ENCODE data around the gene ZNRD2. TPM values are rescaled to one million over a fixed set of nuclear protein-coding genes. Genes with fewer than 3 reads are reported as not detected.

ZNRD2 gene, protein sequence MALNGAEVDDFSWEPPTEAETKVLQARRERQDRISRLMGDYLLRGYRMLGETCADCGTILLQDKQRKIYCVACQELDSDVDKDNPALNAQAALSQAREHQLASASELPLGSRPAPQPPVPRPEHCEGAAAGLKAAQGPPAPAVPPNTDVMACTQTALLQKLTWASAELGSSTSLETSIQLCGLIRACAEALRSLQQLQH
- total RNA-seq (ENCODE audit: low replicate concordance), result 34.3 and 43.3 TPM in 2 replicates

DNA sequence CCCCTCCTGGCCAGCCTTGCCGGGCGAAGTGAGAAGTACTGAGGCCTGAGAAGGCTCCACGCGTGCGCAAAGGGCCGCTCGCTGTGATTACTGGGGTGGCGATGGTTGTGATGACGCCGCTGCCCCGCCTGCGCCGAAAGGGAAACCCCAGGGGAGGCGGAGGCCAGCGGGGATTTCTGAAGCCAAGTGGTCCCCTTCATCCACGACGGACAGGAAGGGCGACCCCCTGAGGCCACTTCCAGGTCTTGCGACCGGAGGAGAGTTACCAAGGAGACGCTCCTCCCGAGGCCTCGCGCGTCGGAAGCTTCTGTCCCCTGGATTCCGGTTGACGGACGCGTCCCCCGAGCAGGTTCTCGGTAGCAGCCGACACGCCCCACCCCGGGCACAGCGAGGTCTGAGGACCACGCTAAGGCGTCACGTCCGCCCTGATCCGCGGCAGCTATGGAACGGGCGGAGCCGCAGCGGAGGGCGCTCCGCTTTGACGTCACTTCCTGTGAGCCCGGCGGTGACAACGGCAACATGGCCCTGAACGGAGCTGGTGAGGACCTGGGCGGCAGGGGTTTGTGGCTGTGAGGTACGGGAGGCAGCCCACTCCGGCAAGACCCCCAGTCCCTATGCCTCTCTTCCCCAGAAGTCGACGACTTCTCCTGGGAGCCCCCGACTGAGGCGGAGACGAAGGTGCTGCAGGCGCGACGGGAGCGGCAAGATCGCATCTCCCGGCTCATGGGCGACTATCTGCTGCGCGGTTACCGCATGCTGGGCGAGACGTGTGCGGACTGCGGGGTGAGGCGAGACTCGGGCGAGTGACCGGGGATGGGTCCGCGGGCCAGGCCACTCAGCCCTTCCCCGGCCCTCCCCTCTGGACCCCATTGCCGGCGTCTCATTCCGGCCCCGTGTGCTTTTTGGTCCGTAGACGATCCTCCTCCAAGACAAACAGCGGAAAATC, at the start of gene ZNRD2:
TSS of gene ZNRD2 (plus strand) at position 505 of the 946 bp plus-strand sequence. CDS start at position 520, 15 bp downstream.

DNA sequence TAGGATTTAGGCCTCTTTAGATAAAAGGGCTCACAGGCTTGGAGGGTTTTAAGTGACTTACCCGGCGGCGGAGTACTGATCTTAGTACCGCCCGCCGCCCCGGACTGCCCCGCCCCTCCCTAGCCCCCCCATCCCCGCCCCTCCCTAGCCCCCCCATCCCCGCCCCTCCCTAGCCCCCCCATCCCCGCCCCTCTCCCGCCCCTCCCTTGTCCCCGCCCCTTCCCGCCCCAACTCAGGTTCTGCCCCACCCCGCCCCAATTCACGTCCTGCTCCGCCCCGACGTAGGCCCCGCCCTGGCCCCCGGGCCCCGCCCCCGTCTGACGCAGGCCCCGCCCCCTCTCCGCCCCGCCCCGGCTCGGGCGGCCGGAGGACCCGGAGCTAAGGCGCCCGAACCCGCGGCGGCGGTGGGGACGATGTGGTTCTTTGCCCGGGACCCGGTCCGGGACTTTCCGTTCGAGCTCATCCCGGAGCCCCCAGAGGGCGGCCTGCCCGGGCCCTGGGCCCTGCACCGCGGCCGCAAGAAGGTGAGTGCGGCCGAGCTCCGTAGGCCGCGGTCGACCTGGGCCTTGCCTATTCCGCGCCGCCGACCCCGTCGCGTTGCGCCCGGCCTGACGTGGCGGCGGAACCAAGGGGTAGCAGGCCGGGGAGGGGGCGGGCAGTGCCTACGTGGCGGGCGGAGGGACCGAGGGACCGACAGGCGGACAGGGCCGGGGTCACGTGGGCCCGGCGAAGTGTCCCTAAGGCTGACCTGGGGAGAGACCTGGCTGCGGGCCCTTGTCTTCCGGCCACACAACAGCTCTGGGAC, 45.3 kb upstream of the ZNRD2 start, which contains the start of gene SCYL1:
TSS of gene SCYL1 (plus strand) at position 343 of the 805 bp plus-strand sequence. CDS start at position 414, 71 bp downstream.

DNA sequence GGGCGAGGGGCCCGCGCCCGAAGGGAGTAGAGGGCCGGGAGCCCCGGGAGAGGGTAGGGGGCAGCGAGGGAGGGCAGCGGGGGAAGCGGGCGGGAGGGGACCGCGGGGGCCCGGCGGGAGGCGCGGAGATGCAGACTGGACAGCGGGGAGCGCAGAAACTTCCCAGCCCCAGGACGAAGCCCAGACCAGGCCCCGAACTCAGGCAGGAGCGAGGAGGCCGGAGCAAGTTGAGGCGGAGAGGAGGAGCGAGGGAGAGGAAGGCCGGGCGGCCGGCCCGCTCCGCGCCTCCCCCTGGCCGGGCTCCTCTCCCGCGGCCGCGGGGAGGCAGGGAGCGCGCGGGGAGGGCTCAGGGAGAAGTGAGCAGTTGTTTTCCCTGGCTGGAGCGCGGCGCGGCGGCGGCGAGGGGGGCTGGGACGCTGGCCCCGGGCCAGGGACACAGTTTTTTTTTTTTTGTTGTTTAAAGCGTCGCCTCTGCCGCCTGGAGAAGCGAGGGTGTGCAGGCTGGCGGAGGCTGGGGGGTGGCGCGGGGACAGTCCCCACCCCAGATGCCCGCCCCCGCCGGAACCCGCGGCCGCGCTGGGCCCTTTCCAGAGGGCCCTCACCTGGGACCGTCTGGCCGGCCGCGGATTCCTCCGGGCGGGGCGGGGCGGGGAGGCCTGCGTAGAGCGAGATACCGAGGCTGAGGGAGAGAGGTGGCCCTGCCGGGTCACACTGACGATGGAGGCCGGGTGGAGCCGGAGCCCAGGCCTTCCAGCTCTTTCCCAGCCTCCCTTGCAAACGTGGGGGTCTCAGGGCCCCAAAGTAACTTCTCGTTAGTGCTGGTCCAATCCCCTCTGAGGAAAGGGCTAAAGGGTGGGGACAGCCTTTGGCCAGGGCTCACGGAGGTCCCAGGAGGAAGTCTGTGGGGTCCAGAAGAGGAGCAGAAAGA, 12.0 kb upstream of the ZNRD2 start, which contains the start of gene LTBP3:
TSS of gene LTBP3 (minus strand) at position 358 of the 928 bp plus-strand sequence. CDS start 400 bp downstream, outside the sequence.

DNA sequence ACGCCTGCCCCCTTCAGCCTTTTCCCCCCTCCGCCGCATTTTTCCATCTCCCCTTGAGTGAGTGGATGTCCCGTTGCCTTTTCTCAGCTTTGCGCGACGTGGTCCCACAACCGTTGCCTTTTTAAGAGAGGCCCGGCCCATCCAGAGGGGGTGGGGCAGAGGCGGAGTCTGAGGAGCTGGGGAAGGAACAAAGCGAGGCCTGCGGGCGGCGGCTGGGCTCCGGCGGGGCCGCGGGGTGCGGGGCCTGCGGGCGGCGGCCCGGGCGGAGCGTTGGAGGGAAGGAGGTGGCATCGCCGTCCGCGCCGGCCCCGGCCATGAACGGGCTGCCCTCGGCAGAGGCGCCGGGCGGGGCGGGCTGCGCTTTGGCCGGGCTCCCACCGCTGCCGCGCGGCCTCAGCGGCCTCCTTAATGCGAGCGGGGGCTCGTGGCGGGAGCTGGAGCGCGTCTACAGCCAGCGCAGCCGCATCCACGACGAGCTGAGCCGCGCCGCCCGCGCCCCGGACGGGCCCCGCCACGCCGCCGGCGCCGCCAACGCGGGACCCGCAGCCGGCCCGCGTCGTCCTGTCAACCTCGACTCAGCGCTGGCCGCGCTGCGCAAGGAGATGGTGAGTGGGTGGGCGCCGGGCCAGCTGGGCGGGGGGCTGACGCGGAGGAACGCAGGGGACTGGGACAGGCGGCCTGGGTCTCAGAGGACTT, 2.2 kb downstream of the ZNRD2 start, which contains the start of gene FAM89B:
TSS of gene FAM89B (plus strand) at position 183 of the 696 bp plus-strand sequence. CDS start at position 315, 132 bp downstream.

DNA sequence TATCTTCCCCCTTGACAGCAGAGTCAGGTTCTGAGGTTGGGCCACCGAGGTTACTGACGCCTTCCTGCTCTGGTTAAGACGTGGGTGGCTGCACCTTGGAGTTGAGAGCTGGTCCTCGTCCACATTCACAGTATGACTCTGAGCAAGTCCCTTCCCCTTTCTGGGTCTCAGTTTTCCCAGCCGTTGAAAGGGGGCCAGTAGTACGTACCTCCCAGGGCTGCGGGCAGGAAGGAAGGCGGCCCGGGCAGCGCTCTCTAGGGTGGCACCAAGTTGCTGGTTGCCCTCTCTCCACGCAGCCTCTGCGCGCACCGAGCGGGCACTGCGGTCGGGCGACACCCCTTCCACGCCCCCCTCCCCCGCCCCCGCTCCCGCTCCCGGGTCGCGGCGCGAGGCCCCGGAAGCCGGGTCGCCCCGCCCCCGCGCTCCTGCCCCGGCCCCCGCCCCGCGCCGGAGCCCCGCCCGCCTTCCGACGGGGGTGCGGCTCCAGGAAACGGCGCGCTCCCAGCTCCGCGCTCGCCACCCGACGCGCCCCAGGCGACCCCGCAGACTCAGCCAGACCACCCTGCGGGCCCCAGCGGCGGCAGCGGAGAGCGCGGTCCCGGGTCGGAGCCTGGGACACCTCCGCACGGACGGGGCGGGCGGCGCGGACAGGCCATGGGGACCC, 5.4 kb downstream of the ZNRD2 start, which contains the start of gene EHBP1L1:
TSS of gene EHBP1L1 (plus strand) at position 486 of the 664 bp plus-strand sequence. CDS start 250 bp downstream, outside the sequence.

DNA sequence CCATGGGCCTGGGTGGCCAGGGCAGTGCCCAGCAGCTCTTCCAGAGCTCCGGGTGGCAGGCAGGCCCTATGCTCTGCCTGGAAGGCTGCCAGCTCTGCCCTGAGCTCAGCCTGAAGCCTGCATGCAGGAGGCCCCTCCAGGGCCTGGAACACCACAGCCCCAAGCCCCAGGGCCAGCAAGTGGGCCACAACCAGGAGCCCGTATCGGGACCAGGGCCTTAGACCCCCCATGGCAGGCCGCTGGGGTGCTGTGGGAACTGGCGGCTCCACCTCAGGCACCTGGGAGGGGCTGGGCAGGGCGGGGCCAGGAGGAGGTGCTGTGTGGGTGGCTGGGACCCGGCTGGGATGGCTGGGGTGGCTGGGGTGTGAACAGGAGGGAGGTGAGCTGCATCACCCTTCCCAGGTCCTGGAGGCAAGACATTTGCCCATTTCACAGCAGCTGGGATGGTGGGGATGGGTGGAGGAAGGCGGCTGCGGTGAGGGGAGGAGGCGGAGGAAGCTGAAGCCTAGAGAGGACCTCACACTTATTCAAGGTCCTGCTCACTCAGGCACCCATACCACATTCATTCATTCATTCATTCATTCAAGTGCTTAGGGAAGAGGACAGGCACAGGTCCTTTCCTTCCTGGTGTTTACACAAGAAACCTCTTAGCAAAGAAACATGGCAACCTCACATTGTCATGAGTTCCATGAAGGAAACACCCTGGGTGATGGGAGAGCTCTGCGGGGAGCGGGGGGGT, 25.4 kb downstream of the ZNRD2 start, which contains the start of gene KCNK7:
TSS of gene KCNK7 (minus strand) at position 258 of the 739 bp plus-strand sequence. CDS start at position 230, 28 bp downstream.

DNA sequence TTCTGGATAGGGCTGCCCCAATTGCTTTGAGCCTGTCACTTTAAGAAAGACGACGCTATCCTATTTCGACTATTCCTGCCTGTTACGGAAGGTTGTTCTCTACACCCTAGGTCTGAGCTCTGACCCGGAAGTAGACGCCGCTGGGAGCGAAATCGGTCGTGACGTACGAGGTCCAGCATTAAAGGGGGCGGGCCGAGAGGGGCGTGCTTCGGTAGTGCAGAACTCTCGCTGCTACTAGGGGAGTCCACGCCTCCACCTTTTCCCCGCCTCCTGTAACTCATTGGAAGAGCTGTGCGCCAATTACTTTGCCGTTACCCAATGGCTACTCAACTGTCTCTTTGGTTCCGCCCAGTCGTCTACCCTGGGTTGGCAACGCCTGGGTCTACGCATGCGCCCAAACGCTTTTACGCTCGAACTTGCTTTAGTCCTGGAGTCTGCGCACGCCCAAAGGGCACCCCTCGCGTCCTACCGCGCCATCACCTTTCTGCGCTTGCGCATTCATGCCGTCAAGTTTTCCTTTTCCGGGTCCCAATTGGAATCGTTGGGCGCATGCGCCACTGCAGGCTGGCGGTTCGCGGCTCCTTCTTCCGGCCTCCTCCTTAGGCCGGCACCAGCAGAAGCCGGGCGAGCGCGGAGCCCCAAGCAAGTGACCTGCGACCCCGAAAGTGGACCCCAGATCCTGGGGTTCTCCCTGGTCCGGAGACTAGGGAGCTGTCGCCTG, 45.1 kb downstream of the ZNRD2 start, which contains the start of gene PCNX3:
TSS of gene PCNX3 (plus strand) at position 548 of the 721 bp plus-strand sequence. CDS start 536 bp downstream, outside the sequence.

Other genes with a start within 250 kb of the ZNRD2 start
- gene DPF2, start 236.6 kb upstream of the ZNRD2 start, total RNA-seq (ENCODE audit: low replicate concordance), result 19.4 and 27.6 TPM in 2 replicates
- 0.15 TPM in 1 of 2 replicates, not detected in the other for gene TIGD3, start 215.7 kb upstream of the ZNRD2 start, total RNA-seq (ENCODE audit: low replicate concordance)
- gene SLC25A45, start 187.8 kb upstream of the ZNRD2 start, total RNA-seq (ENCODE audit: low replicate concordance), result 1.4 and 2.3 TPM in 2 replicates
- 20.6 and 36.7 TPM in 2 replicates for gene FRMD8, start 183.8 kb upstream of the ZNRD2 start, total RNA-seq (ENCODE audit: low replicate concordance)
- 109 and 295 TPM in 2 replicates for gene NEAT1, start 147.7 kb upstream of the ZNRD2 start, total RNA-seq (ENCODE audit: low replicate concordance)
- 5,186 and 7,371 TPM in 2 replicates for gene MALAT1, start 71.4 kb upstream of the ZNRD2 start, total RNA-seq (ENCODE audit: low replicate concordance)
- 81.3 and 110 TPM in 2 replicates for gene SCYL1, start 45.4 kb upstream of the ZNRD2 start, total RNA-seq (ENCODE audit: low replicate concordance)
- 30.2 and 64.4 TPM in 2 replicates for gene LTBP3, start 12.1 kb upstream of the ZNRD2 start, total RNA-seq (ENCODE audit: low replicate concordance)
- gene FAM89B, start 2.1 kb downstream of the ZNRD2 start, total RNA-seq (ENCODE audit: low replicate concordance), result 5.5 and 27.7 TPM in 2 replicates
- gene EHBP1L1, start 5.6 kb downstream of the ZNRD2 start, total RNA-seq (ENCODE audit: low replicate concordance), result 46.1 and 54.4 TPM in 2 replicates
- 0.23 TPM in 1 of 2 replicates, not detected in the other for gene KCNK7, start 25.3 kb downstream of the ZNRD2 start, total RNA-seq (ENCODE audit: low replicate concordance)
- gene MAP3K11, start 43.7 kb downstream of the ZNRD2 start, total RNA-seq (ENCODE audit: low replicate concordance), result 19.1 and 20.2 TPM in 2 replicates
- gene PCNX3, start 45.3 kb downstream of the ZNRD2 start, total RNA-seq (ENCODE audit: low replicate concordance), result 10.4 and 10.5 TPM in 2 replicates
- gene SIPA1, start 67.6 kb downstream of the ZNRD2 start, total RNA-seq (ENCODE audit: low replicate concordance), result 10.2 and 14.0 TPM in 2 replicates
- 12.9 and 17.1 TPM in 2 replicates for gene RELA, start 92.4 kb downstream of the ZNRD2 start, total RNA-seq (ENCODE audit: low replicate concordance)
- gene KAT5, start 141.8 kb downstream of the ZNRD2 start, total RNA-seq (ENCODE audit: low replicate concordance), result 42.8 and 57.1 TPM in 2 replicates
- 37.2 and 40.5 TPM in 2 replicates for gene RNASEH2C, start 150.3 kb downstream of the ZNRD2 start, total RNA-seq (ENCODE audit: low replicate concordance)
- 1.9 and 4.4 TPM in 2 replicates for gene AP5B1, start 210.5 kb downstream of the ZNRD2 start, total RNA-seq (ENCODE audit: low replicate concordance)
- not detected in 2 replicates for gene OVOL1, start 216.6 kb downstream of the ZNRD2 start, total RNA-seq (ENCODE audit: low replicate concordance)

All from smooth muscle cell of the coronary artery (primary cell).